Right renal pelvis (tissue), 4 donors: ENCODE results near the gene TRIM59. TPM values are rescaled to one million over a fixed set of nuclear protein-coding genes. Genes with fewer than 3 reads are reported as not detected.

Experiments
- DNase-seq, 4 donors: peaks; one replicate each; pipeline ENCODE4 v3.0.0-alpha.2; 2013; ENCODE audit warnings: low read depth in 4 of 4, low spot score in 3 of 4, missing footprints in 1 of 4
- polyA plus RNA-seq, 4 donors: library from polyadenylated mRNA; unstranded; fragments of 120-200 nt; gene quantifications; one replicate each; pipeline ENCODE4 v1.2.1, GENCODE V29; 2013; ENCODE audit not compliant: insufficient read length in 4 of 4

TRIM59 gene
- polyA plus RNA-seq, 4 donors = 14.3 to 19.2 (median 17.3) TPM

DNA sequence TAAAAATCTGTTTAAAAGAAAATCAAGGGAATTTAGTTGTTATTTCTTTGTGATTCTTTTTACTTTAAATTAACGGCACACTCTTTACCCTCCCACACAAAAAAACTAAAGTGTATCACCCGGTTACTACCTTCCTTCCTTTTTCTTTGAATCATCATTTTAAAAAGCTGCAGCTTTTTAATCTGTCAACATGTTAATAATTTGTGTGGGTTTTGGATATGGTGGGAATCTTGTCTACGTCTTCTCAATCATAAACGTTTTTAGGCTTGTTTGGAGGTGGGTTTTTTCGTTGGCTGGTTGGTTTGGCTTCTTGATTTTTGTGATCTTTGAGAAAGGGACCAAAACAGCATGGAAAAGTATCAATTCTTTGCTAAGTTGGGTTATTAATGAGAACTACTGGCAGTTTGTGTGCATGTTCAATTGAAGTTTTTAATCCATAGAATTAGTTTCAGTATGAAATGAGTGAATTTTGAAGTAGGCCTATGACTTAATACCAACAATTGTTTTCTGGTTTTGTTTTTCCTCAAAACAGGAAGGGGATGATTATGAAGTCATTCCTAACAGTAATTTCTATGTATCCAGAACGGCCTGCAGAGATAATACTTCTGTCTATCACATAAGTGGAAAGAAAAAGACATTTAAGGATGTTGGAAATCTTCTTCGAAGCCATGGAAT, 45.7 kb downstream of the TRIM59 start:
- DNase-seq = peak in 1 of 4 donors; percentile 3

GRCh38 chr3:160403028-160403545, 46.5 kb downstream of the TRIM59 start:
- DNase-seq = peak in 1 of 4 donors; percentile 4

DNA sequence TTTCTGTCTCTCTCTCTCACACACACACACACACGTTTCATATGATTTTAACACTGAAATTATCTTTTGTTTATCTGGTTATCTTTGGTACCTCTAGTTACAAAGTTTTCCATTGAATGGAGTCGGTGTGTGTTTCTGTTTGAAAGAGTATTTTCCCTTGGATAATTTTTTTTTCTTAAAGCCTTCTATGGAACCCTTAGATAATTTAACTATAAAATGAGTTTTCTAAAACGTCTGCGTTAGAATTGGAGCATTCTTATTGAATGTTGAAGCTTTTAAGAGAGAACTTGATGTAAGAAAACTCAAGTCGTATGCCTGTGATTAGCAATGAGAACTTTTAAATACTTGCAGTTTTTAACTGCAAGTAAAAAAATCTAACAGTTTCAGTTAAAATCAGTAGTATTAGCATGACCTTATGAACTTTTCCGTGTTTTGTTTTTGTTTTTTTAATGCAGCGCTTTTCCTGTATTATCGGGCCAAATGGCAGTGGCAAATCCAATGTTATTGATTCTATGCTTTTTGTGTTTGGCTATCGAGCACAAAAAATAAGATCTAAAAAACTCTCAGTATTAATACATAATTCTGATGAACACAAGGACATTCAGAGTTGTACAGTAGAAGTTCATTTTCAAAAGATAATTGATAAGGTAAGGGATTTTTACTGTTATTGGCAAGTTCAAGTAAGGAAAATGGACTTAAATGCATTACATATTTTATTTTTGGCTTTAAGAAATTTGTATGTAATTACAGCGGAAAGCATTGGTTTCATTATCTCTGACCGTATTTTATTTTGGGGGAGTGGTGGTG, 47.2 kb downstream of the TRIM59 start:
- peak in 1 of 4 donors; percentile 10 for DNase-seq

DNA sequence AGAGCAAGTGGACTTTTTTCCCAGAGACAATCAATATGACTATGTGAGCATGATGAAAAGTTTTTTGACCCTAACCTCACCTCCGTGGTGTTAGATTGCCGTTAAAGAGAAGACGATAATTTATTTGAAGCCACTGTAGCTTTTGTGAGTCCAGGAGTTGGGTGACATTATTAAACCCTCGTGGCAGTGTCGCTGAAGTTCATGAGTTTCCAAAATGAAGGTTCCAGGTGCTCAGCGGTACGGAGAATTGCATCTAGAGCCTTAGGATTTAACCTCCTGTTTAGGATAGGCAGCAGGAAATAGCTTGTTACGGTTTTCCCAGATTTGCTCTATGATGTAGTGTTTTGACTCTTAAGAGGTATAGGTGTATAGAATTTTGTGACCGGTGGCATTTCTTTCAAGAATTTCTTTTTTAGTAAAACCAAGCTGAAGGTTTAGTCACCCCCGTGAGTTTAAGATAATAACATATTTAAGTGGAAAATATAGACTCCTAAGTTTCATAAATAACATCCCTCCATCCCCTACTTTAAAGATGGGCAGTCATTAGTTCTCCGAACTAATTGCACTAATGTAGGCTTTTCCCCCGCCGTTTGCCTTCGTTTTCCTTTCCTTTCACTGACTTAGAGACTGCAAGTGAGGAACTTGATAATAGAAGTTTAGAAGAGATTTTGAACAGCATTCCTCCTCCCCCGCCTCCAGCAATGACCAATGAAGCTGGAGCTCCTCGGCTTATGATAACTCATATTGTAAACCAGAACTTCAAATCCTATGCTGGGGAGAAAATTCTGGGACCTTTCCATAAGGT, 48.1 kb downstream of the TRIM59 start:
- peak in 1 of 4 donors; percentile 54 for DNase-seq

DNA sequence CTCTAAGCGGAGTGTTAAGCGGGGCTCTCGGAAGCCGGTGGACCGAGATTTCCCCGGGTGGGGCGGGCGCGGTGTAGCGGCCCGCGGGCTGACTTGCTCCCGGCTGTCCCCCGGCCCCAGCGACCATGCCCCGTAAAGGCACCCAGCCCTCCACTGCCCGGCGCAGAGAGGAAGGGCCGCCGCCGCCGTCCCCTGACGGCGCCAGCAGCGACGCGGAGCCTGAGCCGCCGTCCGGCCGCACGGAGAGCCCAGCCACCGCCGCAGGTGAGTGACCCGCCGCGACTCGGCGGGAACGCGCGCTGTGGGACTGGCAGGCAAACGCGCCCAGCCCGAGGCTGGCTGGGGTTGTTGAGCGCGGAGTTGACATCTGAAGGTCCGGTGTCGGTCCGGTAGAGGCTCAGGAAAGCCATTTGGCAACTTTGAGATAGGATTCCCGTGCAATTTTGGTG, 48.9 kb downstream of the TRIM59 start:
- DNase-seq = peak in 1 of 4 donors; percentile 5

DNA sequence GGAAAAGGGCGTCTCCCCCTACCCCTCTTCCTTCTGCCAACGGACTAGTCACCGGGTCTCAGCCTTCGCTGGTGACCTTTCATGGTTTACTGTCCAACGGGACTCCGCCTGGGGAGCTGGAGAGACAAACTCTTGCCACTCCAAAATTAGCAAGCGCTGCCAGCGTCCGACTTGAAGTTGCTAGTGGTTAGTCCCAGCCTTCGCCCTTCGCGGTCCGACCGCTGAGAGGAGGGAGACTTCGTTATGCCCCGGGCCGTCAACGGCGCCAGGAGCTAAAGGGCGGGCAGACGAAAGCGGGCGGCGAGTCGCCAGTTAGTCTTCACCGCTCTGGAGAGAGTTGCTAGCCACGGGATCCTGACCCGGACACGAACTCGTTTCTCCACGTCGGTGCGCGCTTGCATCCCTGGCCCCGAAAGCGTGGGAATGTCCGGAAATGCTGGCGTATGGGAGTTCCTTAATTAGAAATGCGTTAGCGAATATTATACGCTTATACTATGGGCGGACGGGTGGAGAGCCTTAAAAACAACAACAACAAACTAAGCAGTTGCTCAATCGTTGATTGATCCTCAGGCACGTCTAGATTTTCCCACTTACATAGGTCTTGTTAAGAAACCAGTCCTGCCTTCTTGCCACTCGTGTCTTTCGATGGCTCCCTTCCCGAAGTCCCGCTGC, 49.4 kb downstream of the TRIM59 start:
- DNase-seq = peak in 1 of 4 donors; percentile 19

GRCh38 chr3:160399125-160400029, 50.2 kb downstream of the TRIM59 start, which contains the start of the genes IFT80 and SMC4:
Gene IFT80 (minus strand): TSS chr3:160399225. CDS start chr3:160384600, 14,625 bp downstream.
Gene SMC4 (plus strand): TSS chr3:160399650. CDS start chr3:160400827, 1,177 bp downstream.
- peak; percentile 89 to 95 (median 94) for DNase-seq

DNA sequence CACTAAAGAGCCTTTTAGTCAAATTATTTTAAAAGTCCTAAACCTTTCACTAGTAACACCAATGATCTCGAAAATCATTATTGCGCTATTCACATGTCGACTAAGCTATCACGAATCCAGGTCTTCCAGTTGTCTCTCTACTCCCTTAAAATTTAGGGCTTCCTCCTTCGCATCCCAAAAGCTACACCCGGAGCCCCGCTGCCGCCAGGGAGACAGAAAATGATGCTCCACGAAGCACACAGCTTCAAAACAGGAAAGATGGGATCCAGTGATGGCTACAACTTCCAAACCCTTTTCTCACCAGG, 50.8 kb downstream of the TRIM59 start:
- no peak for DNase-seq

DNA sequence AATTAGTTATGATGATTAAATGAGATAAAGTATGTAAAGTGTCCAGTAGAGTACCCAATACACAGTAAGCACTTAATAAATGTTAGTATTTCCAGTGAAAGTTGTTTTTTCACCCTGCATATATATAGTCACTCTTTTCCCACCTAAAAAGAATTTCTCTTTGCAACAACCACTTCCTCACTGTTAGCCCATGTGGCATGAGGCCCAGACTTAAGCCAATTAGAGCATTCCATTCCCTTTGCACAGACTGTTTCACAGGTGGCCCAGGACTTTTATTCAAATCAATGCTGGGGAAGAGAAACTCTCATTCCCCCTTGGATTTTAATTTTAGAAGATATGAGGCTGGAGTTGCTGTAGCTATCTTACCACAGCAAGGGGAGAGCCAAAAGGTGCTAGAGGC, 54.3 kb downstream of the TRIM59 start:
- DNase-seq = no peak

DNA sequence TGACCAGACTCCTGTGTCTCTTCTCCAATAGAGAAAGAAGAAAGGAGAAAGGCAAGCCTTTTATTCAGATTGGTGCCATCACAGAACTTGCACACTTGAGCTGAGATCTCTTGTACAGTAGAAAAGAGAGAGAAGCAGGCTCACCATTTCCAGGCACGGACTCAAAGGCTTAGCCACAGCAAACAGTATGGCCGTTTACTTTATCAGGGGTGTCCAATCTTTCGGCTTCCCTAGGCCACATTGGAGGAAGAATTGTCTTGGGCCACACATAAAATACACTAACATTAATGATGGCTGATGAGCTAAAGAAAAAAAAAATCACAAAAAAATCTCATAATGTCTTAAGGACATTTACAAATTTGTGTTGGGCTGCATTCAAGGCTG, 55.6 kb downstream of the TRIM59 start:
- DNase-seq = no peak

DNA sequence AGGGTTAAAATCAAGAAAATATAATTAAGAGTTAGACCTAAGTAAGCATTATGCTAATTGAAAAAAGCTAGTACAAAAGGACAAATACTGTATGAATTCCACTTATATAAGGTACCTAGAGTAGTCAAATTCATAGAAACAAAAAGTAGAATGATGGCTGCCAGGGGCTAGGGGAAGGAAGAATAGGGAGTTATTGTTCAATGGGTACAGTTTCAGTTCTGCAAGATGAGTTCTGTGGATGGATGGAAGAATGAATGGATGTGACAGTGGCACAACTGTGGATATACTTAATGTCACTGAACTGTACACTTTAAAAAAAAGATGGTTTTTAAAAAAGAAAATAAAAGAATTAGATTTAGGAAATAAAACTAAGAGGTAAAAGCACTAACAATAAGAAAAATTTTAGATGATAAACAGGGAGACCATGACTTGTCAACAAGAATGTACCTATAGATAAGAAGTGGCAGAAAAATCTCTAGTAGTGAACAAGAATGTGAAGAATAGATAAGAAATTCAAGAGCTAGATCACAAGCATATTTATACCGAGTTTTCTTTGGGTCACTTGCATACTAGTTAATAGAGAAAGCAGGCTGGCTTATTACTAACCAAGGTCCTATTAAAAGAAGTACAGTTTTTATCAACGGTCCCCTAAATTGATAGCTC, 56.1 kb downstream of the TRIM59 start:
- DNase-seq = no peak

- DNase-seq = no peak
Measured at GRCh38 chr3:160392798-160393197, 56.8 kb downstream of the TRIM59 start.

GRCh38 chr3:160390565-160391138, 58.9 kb downstream of the TRIM59 start:
- DNase-seq = no peak

Other genes with a start within 250 kb of the TRIM59 start
- under 1 TPM; 0.32 to 0.43 (median 0.36) TPM for gene C3orf80, start 224.4 kb downstream of the TRIM59 start, polyA plus RNA-seq
- 10 to 100 TPM; 47.8 to 66.9 (median 62.4) TPM for gene IFT80, start 50.6 kb downstream of the TRIM59 start, polyA plus RNA-seq
- 100 to 1,000 TPM in 3 of 4 donors, 10 to 100 TPM in 1; 84.8 to 112 (median 110) TPM for gene SMC4, start 50.1 kb downstream of the TRIM59 start, polyA plus RNA-seq
- 10 to 100 TPM; 65.0 to 82.4 (median 82.0) TPM for gene KPNA4, start 115.8 kb upstream of the TRIM59 start, polyA plus RNA-seq
- under 1 TPM in 3 of 4 donors, not detected in 1; 0.12 to 0.77 (median 0.31) TPM for gene ARL14, start 227.4 kb upstream of the TRIM59 start, polyA plus RNA-seq